CD14-positive monocyte (primary cell): ENCODE data around the gene PMEPA1. TPM values are rescaled to one million over a fixed set of nuclear protein-coding genes. Genes with fewer than 3 reads are reported as not detected.

Experiments
- DNase-seq, 3 donors: peaks; one replicate each; pipeline ENCODE4 v3.0.0-alpha.2; 2011 to 2022
- H2AFZ ChIP-seq: 2 replicates; pipeline ENCODE4 v1.6.0; 2012; ENCODE audit warnings: mild to moderate bottlenecking, low read depth, low read length, inconsistent platforms; ENCODE audit not compliant: insufficient read depth, poor library complexity, severe bottlenecking
- H3K27ac ChIP-seq, 2 donors: 1 replicate in 1 of 2; 2 replicates in 1 of 2; pipeline ENCODE4 v1.5.1; 2012 to 2013; ENCODE audit warnings: low read length in 2 of 2, control low read depth in 1 of 2, inconsistent platforms in 1 of 2, low read depth in 1 of 2, mild to moderate bottlenecking in 1 of 2
- H3K27me3 ChIP-seq, 2 donors: one replicate each; pipeline versions ENCODE4 v1.6.0 to v1.6.1; 2011 to 2013; ENCODE audit warnings: low read length in 2 of 2; ENCODE audit not compliant: control insufficient read depth in 2 of 2, insufficient read depth in 2 of 2
- H3K36me3 ChIP-seq, 2 donors: replicated peaks in 1 of 2; 1 replicate in 1 of 2; 2 replicates in 1 of 2; pipeline versions ENCODE4 v1.5.1 to v1.6.1; 2012 to 2013; ENCODE audit warnings: low read length in 2 of 2, control low read depth in 1 of 2, inconsistent platforms in 1 of 2, mild to moderate bottlenecking in 1 of 2; ENCODE audit not compliant: insufficient read depth in 2 of 2, control insufficient read depth in 1 of 2
- H3K4me1 ChIP-seq, 2 donors: 1 replicate in 1 of 2; 2 replicates in 1 of 2; pipeline versions ENCODE4 v1.5.1 to v1.6.1; 2012 to 2013; ENCODE audit warnings: low read length in 2 of 2, control low read depth in 1 of 2, inconsistent platforms in 1 of 2, mild to moderate bottlenecking in 1 of 2, moderate library complexity in 1 of 2; ENCODE audit not compliant: insufficient read depth in 2 of 2, control insufficient read depth in 1 of 2
- H3K4me2 ChIP-seq: replicated peaks from 2 replicates; pipeline ENCODE3; 2012; ENCODE audit warnings: low read length, moderate library complexity, mild to moderate bottlenecking; ENCODE audit not compliant: poor library complexity, severe bottlenecking; ENCODE audit errors: extremely low read depth
- H3K4me3 ChIP-seq, 3 experiments: fragments of 200-600 bp in 1 of 3; sonication (generic) in 1 of 3; replicated peaks in 1 of 3; 1 replicate in 2 of 3; 2 replicates in 1 of 3; pipeline ENCODE4 v1.5.1; 2011 to 2013; ENCODE audit warnings: low read length in 3 of 3, mild to moderate bottlenecking in 3 of 3, control low read depth in 2 of 3, low read depth in 2 of 3, inconsistent platforms in 1 of 3, moderate library complexity in 1 of 3
- H3K79me2 ChIP-seq: 2 replicates; pipeline ENCODE4 v1.6.0; 2012; ENCODE audit warnings: mild to moderate bottlenecking, control low read depth, inconsistent platforms, low read length, moderate library complexity; ENCODE audit not compliant: insufficient read depth
- H3K9ac ChIP-seq: 2 replicates; pipeline ENCODE4 v1.6.0; 2017; ENCODE audit warnings: low read length, mild to moderate bottlenecking; ENCODE audit not compliant: insufficient read depth, poor library complexity, severe bottlenecking
- H3K9me3 ChIP-seq, 2 donors: replicated peaks in 1 of 2; 1 replicate in 1 of 2; 2 replicates in 1 of 2; pipeline versions ENCODE4 v1.5.1 to v1.6.1; 2012 to 2013; ENCODE audit warnings: low read length in 2 of 2, control low read depth in 1 of 2; ENCODE audit not compliant: control insufficient read depth in 1 of 2, insufficient read depth in 1 of 2
- H4K20me1 ChIP-seq: 2 replicates; pipeline ENCODE4 v1.6.0; 2012; ENCODE audit warnings: mild to moderate bottlenecking, low read length, control low read depth, moderate library complexity; ENCODE audit not compliant: insufficient read depth
- H3K27ac Mint-ChIP-seq, 7 donors: one replicate each; pipeline ENCODE4 v1.8.0; 2020; ENCODE audit warnings: mild to moderate bottlenecking in 7 of 7, mixed read lengths in 7 of 7, moderate library complexity in 6 of 7, inconsistent platforms in 2 of 7
- H3K27me3 Mint-ChIP-seq, 3 donors: one replicate each; pipeline ENCODE4 v1.8.0; 2021 to 2022; ENCODE audit warnings: low read depth in 3 of 3, mild to moderate bottlenecking in 3 of 3, mixed read lengths in 3 of 3, moderate library complexity in 3 of 3, inconsistent platforms in 1 of 3
- H3K36me3 Mint-ChIP-seq, 2 donors: one replicate each; pipeline ENCODE4 v1.8.0; 2020; ENCODE audit warnings: mixed read lengths in 2 of 2, inconsistent platforms in 1 of 2, mild to moderate bottlenecking in 1 of 2
- H3K4me1 Mint-ChIP-seq: one replicate; pipeline ENCODE4 v1.8.0; 2020; ENCODE audit warnings: mild to moderate bottlenecking, mixed read lengths
- H3K4me3 Mint-ChIP-seq, 2 donors: one replicate each; pipeline ENCODE4 v1.8.0; 2020; ENCODE audit warnings: mild to moderate bottlenecking in 2 of 2, mixed read lengths in 2 of 2, moderate library complexity in 1 of 2
- H3K9me3 Mint-ChIP-seq, 7 donors: one replicate each; pipeline ENCODE4 v1.8.0; 2020 to 2022; ENCODE audit warnings: mixed read lengths in 7 of 7, mild to moderate bottlenecking in 6 of 7, moderate library complexity in 6 of 7, inconsistent platforms in 2 of 7
- CTCF ChIP-seq: fragments of 200-600 bp; IDR thresholded peaks from one replicate; pipeline ENCODE4 v1.8.0; 2022; ENCODE audit warnings: antibody characterized with exemption, mild to moderate bottlenecking
- whole genome bisulfite sequencing: methylation state at CpG from one replicate; pipeline ENCODE4 v1.1.5; 2013; ENCODE audit warnings: missing lambda C conversion rate; ENCODE audit not compliant: insufficient coverage; 5-methylcytosine and 5-hydroxymethylcytosine counted together
- intact Hi-C, 2 donors: fragments of 100-400 bp; cut with micrococcal nuclease; formaldehyde crosslinking; loops; one replicate each; pipeline versions ENCODE4 v1.15.0 to v1.15.1; 2023
- polyA plus RNA-seq, 3 donors: library from polyadenylated mRNA; depleted of rRNA in 1 of 3; unstranded in 2 of 3; stranded (reverse) in 1 of 3; fragments of 300-500 nt in 2 of 3; fragments of >200 nt in 1 of 3; fragmentation: Illumina TruSeq in 2 of 3; gene quantifications; 1 replicate in 2 of 3; 2 replicates in 1 of 3; pipeline ENCODE4 v1.2.3, GENCODE V29; 2012 to 2021

Gene PMEPA1
- polyA plus RNA-seq, 3 donors = 0.12 to 0.73 (median 0.59) TPM

DNA sequence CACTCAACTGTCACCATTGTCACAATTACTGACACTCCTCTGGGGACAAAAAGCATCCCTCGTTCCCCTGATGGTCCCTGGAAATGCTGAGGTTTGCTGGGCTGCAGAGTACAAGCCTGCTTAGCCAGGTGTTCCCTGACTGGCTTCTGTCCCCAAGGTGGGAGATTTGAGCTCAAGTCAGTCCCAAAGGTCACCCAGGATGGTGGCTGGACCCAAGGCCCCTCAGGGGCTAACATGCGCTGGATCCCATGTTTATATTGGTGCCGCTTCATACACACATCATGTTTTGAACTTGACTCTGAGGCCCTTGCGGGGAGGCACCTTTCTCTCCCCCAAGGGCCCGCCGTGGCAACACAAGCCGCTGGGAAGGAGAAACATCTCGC lies 44.2 kb downstream of the PMEPA1 start:
- Histone ChIP-seq H4K20me1 (no peaks in the 10 kb centered on the region), H3K79me2 (no peaks in the 10 kb centered on the region)

DNA sequence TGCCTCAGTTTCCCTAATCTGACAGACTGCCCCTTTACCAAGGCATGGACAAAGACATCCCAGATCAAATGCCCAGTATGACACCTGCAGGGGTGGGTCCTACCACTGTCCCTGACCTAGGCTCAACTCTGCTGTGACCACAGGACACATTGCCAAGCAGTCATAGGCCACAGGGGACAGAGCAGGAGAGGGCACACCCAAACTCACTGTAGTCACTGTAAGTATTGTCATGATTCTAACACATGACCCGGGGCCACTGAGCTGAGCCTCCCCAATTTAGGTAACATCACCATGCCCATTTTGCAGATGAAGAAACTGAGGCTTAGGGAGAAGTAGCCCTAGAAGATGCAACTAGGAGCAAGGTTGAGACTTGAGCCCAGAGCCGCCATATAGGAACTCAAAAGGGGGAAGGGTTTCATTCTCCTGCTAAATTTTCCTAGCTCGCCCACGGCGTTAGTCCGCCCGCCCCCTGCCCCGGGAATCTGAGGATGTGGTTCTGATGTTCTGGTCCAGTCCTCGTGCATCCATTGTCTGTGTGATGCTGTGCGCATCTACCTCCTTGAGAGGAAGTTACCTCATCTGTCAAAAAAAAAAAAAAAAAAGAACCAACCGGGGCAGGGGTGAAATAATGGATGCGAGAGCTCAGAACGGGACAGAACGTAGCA lies 44.8 kb downstream of the PMEPA1 start:
- no peak overlapping the region for H2AFZ ChIP-seq
- H3K9ac ChIP-seq = no peak overlapping the region
- no peaks in the 10 kb centered on the region for H4K20me1 ChIP-seq
- Mint-ChIP-seq H3K27me3 (peaks cover 0 to 6% (median 1%) of the 10 kb centered on the region in 3 donors), H3K27ac (no peak overlapping the region), H3K36me3 (no peaks in the 10 kb centered on the region), H3K4me1 (no peaks in the 10 kb centered on the region), H3K4me3 (no peak overlapping the region), H3K9me3 (peaks cover 0 to 2% (median 0%) of the 10 kb centered on the region in 7 donors)
- H3K4me3 ChIP-seq = no peak overlapping the region
- H3K79me2 ChIP-seq = no peaks in the 10 kb centered on the region
- H3K36me3 ChIP-seq = no peaks in the 10 kb centered on the region
- no peaks in the 10 kb centered on the region for H3K4me1 ChIP-seq
- H3K9me3 ChIP-seq = no peaks in the 10 kb centered on the region
- H3K27me3 ChIP-seq = no peaks in the 10 kb centered on the region
- H3K27ac ChIP-seq = no peak overlapping the region
- DNase-seq = no peak
- intact Hi-C loops = no loop called here
- 100% methylated on average over 1 of the region's 14 CpGs for WGBS
- no peak overlapping the region for H3K4me2 ChIP-seq
- TF ChIP-seq CTCF = no peak

More for the DNA sequence above, 44.2 kb downstream of the PMEPA1 start:
- H3K4me3 Mint-ChIP-seq = no peak overlapping the region
- Histone ChIP-seq H3K4me1 (no peaks in the 10 kb centered on the region), H2AFZ (no peak overlapping the region), H3K36me3 (no peaks in the 10 kb centered on the region), H3K9ac (no peak overlapping the region), H3K27me3 (no peaks in the 10 kb centered on the region), H3K27ac (no peak overlapping the region), H3K4me3 (no peak overlapping the region), H3K9me3 (no peaks in the 10 kb centered on the region), H3K4me2 (no peak overlapping the region)
- peaks cover 0 to under 1% (median 0%) of the 10 kb centered on the region in 7 donors for H3K9me3 Mint-ChIP-seq
- no peaks in the 10 kb centered on the region for H3K4me1 Mint-ChIP-seq
- TF ChIP-seq CTCF = no peak
- H3K27me3 Mint-ChIP-seq = peaks cover 0 to 6% (median 1%) of the 10 kb centered on the region in 3 donors
- intact Hi-C loops = no loop called here
- H3K36me3 Mint-ChIP-seq = no peaks in the 10 kb centered on the region
- no peak for DNase-seq
- 100% methylated on average over 3 of the region's 8 CpGs for WGBS
- no peak overlapping the region for H3K27ac Mint-ChIP-seq
